A549 (cell line): Measurements from ENCODE around the gene TRMT44. TPM values are rescaled to one million over a fixed set of nuclear protein-coding genes. Genes with fewer than 3 reads are reported as not detected.

ENCODE experiments used
- ATAC-seq, 2 experiments: fragments of 200-7000 bp in 1 of 2; fragments of >200 bp in 1 of 2; cut with Nextera tagmentation in 1 of 2; cut with Tn5 transposase in 1 of 2; 3 replicates each; pipeline versions ENCODE4 v1.8.0 to v1.9.1; 2018 to 2020; ENCODE audit warnings: mild to moderate bottlenecking in 1 of 2, moderate library complexity in 1 of 2
- CTCF ChIA-PET: fragments of 300-600 bp; sonication (Branson Sonifier 250); formaldehyde crosslinking; extraction: SDS; loops from one replicate; lab custom pipeline; 2021; ENCODE audit warnings: antibody characterized with exemption, inconsistent platforms; lab: Yijun Ruan, JAX
- POLR2A ChIA-PET: fragments of 350-600 bp; formaldehyde crosslinking; extraction: SDS; loops from one replicate; lab custom pipeline; 2021; ENCODE audit warnings: antibody characterized with exemption, inconsistent platforms; lab: Yijun Ruan, JAX
- DNase-seq, 2 experiments: peaks; one replicate each; pipeline versions ENCODE4 v3.0.0 to v3.0.0-alpha.2; 2011 to 2016; ENCODE audit warnings: low read depth in 1 of 2, low spot score in 1 of 2
- FAIRE-seq: peaks from 2 replicates; lab custom pipeline; 2011; peaks lifted over from hg19 to GRCh38; lab: Jason Lieb, UNC
- H3K27ac ChIP-seq, 2 experiments: fragments of >200 bp; sonication (Bioruptor Twin); formaldehyde crosslinking; 3 replicates each; pipeline ENCODE4 v1.5.1; 2016 to 2017
- H3K4me1 ChIP-seq: fragments of >200 bp; sonication (Bioruptor Twin); formaldehyde crosslinking; 3 replicates; pipeline ENCODE4 v1.6.1; 2016
- H3K4me2 ChIP-seq: fragments of >200 bp; sonication (Bioruptor Twin); formaldehyde crosslinking; 3 replicates; pipeline ENCODE4 v1.6.1; 2016
- H3K4me3 ChIP-seq: fragments of >200 bp; sonication (Bioruptor Twin); formaldehyde crosslinking; 3 replicates; pipeline ENCODE4 v1.5.1; 2016
- H3K9me3 ChIP-seq: fragments of >200 bp; sonication (Bioruptor Twin); formaldehyde crosslinking; 3 replicates; pipeline ENCODE4 v1.6.1; 2016
- CBX2 ChIP-seq: fragments of 200-600 bp; sonication (generic); IDR thresholded peaks from 2 replicates; pipeline ENCODE4 v1.6.1; 2016; ENCODE audit warnings: low read depth, mild to moderate bottlenecking, borderline replicate concordance
- CBX8 ChIP-seq: fragments of 200-600 bp; sonication (generic); IDR thresholded peaks from 2 replicates; pipeline ENCODE4 v1.6.1; 2016
- CEBPB ChIP-seq, 2 experiments: fragments of >200 bp in 1 of 2; sonication (Bioruptor Twin) in 1 of 2; formaldehyde crosslinking in 1 of 2; IDR thresholded peaks; 2 replicates each; pipeline ENCODE4 v1.6.1; 2012 to 2016
- EHF ChIP-seq: fragments of 250-450 bp; sonication (Bioruptor Pico); IDR thresholded peaks from 2 replicates; pipeline ENCODE4 v1.5.0; 2020; ENCODE audit warnings: mild to moderate bottlenecking
- GATA3 ChIP-seq: IDR thresholded peaks from 2 replicates; pipeline ENCODE4 v1.6.1; 2012; ENCODE audit warnings: borderline replicate concordance
- HEYL ChIP-seq: fragments of 250-450 bp; sonication (Bioruptor Pico); IDR thresholded peaks from 2 replicates; pipeline ENCODE4 v1.8.0; 2021; ENCODE audit warnings: mild to moderate bottlenecking, moderate library complexity
- HMGXB4 ChIP-seq: fragments of 250-450 bp; sonication (Bioruptor Pico); IDR thresholded peaks from 2 replicates; pipeline ENCODE4 v1.5.0; 2021; ENCODE audit warnings: mild to moderate bottlenecking, moderate library complexity, borderline replicate concordance
- HOXA7 ChIP-seq: fragments of 250-450 bp; sonication (Bioruptor Pico); IDR thresholded peaks from 2 replicates; pipeline ENCODE4 v1.5.0; 2020; ENCODE audit warnings: mild to moderate bottlenecking, moderate library complexity
- HOXB13 ChIP-seq: fragments of 250-450 bp; sonication (Bioruptor Pico); IDR thresholded peaks from 2 replicates; pipeline ENCODE4 v1.5.0; 2020; ENCODE audit warnings: low read depth, mild to moderate bottlenecking, moderate library complexity
- JUNB ChIP-seq: fragments of >200 bp; sonication (Bioruptor Twin); formaldehyde crosslinking; IDR thresholded peaks from 2 replicates; pipeline ENCODE4 v1.6.1; 2016
- MYC ChIP-seq: IDR thresholded peaks from 2 replicates; pipeline ENCODE4 v1.6.1; 2012; ENCODE audit warnings: mild to moderate bottlenecking, inconsistent platforms, low read length, improper control_type of control experiment, borderline replicate concordance
- NR3C1 ChIP-seq: fragments of >200 bp; sonication (Bioruptor Twin); formaldehyde crosslinking; IDR thresholded peaks from 3 replicates; pipeline ENCODE4 v1.6.1; 2017
- PHF8 ChIP-seq: fragments of 200-600 bp; sonication (generic); IDR thresholded peaks from 2 replicates; pipeline ENCODE4 v1.6.1; 2016; ENCODE audit warnings: low read depth, mild to moderate bottlenecking, antibody characterized with exemption, moderate library complexity, borderline replicate concordance
- POLR2A ChIP-seq: IDR thresholded peaks from 2 replicates; pipeline ENCODE4 v1.6.1; 2012; ENCODE audit warnings: mild to moderate bottlenecking, low read length
- POLR2AphosphoS2 ChIP-seq: conservative IDR thresholded peaks from 2 replicates; pipeline ENCODE4 v1.6.1; 2012; ENCODE audit warnings: low read length, improper control_type of control experiment, inconsistent platforms
- RAD21 ChIP-seq, 2 experiments: fragments of >200 bp in 1 of 2; sonication (Bioruptor Twin) in 1 of 2; formaldehyde crosslinking in 1 of 2; IDR thresholded peaks in 1 of 2; conservative IDR thresholded peaks in 1 of 2; 2 replicates in 1 of 2; 3 replicates in 1 of 2; pipeline ENCODE4 v1.6.1; 2012 to 2018; ENCODE audit warnings: inconsistent platforms in 1 of 2
- RARB ChIP-seq: fragments of 250-450 bp; sonication (Bioruptor Pico); IDR thresholded peaks from 2 replicates; pipeline ENCODE4 v1.8.0; 2021; ENCODE audit warnings: mild to moderate bottlenecking, moderate library complexity
- RFX5 ChIP-seq: fragments of 450-650 bp; IDR thresholded peaks from 2 replicates; pipeline ENCODE4 v1.7.1; 2014; ENCODE audit warnings: antibody characterized with exemption, mild to moderate bottlenecking, moderate library complexity
- SMC3 ChIP-seq: fragments of >200 bp; sonication (Bioruptor Twin); formaldehyde crosslinking; IDR thresholded peaks from 3 replicates; pipeline ENCODE4 v1.6.1; 2018; ENCODE audit warnings: inconsistent platforms
- SREBF2 ChIP-seq: fragments of 450-650 bp; IDR thresholded peaks from 2 replicates; pipeline ENCODE4 v1.6.1; 2014; ENCODE audit warnings: mild to moderate bottlenecking, moderate library complexity
- ZC3H11A ChIP-seq: fragments of 450-650 bp; IDR thresholded peaks from 2 replicates; pipeline ENCODE4 v1.6.1; 2014; ENCODE audit warnings: antibody characterized with exemption, mild to moderate bottlenecking
- ZNF302 ChIP-seq: fragments of 250-450 bp; sonication (Bioruptor Pico); IDR thresholded peaks from 2 replicates; pipeline ENCODE4 v1.9.0; 2021; ENCODE audit warnings: inconsistent platforms, mild to moderate bottlenecking, moderate library complexity
- WGBS: methylation state at CpG from one replicate; pipeline ENCODE4 v1.1.6; 2017; ENCODE audit errors: missing lambda C conversion rate; 5-methylcytosine and 5-hydroxymethylcytosine counted together
- polyA plus RNA-seq, 4 experiments: library from polyadenylated mRNA; depleted of rRNA in 3 of 4; stranded (reverse); fragments of >200 nt; fragmentation: RNase III in 1 of 4; extraction: RNeasy Plus Mini Kit Qiagen cat#74134 plus additional on column Dnase treatment in 1 of 4; gene quantifications; 2 replicates in 3 of 4; 3 replicates in 1 of 4; pipeline ENCODE4 v1.2.3, GENCODE V29; 2011 to 2017
- TF ChIP-seq, protein P1 (sequence below): IDR thresholded peaks from 2 replicates; pipeline ENCODE4 v1.6.1; 2012
- TF ChIP-seq, protein P2 (sequence below): fragments of 200-600 bp; sonication (generic); IDR thresholded peaks from 2 replicates; pipeline ENCODE4 v1.6.1; 2016; ENCODE audit warnings: antibody characterized with exemption, mild to moderate bottlenecking, moderate library complexity
- TF ChIP-seq, protein P3 (sequence below): IDR thresholded peaks from 2 replicates; pipeline ENCODE4 v1.6.1; 2012

The TRMT44 gene
- polyA plus RNA-seq, 2 of the 4 experiments (the other 2 are of a cell fraction), result 5.0 to 7.0 TPM

GRCh38 chr4:8435656-8436121, 4.9 kb upstream of the TRMT44 start:
- Histone ChIP-seq H3K4me2 (no peak overlapping the region), H3K27ac (no peak overlapping the region), H3K9me3 (no peaks in the 10 kb centered on the region), H3K4me1 (peaks cover 8% of the 10 kb centered on the region; the same call in 1 of the 3 replicates), H3K4me3 (no peak overlapping the region)
- 86% methylated on average over 5 of the region's 5 CpGs for WGBS
- TF ChIP-seq EHF (CRISPR knock-in tag) (no peak), PHF8 (no peak), RFX5 (no peak), SREBF2 (no peak), GATA3 (no peak), MYC (no peak), POLR2AphosphoS2 (no peak), JUNB (no peak), RAD21 (conservative IDR thresholded peaks at IDR 0.05 in 1 of 2, IDR thresholded peaks at IDR 0.05 in 1 of 2) (no peak), HOXA7 (CRISPR knock-in tag) (no peak), ZNF302 (CRISPR knock-in tag) (no peak), NR3C1 (no peak)
- TF ChIP-seq, protein P1, sequence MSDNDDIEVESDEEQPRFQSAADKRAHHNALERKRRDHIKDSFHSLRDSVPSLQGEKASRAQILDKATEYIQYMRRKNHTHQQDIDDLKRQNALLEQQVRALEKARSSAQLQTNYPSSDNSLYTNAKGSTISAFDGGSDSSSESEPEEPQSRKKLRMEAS, result no peak
- TF ChIP-seq, protein P2, sequence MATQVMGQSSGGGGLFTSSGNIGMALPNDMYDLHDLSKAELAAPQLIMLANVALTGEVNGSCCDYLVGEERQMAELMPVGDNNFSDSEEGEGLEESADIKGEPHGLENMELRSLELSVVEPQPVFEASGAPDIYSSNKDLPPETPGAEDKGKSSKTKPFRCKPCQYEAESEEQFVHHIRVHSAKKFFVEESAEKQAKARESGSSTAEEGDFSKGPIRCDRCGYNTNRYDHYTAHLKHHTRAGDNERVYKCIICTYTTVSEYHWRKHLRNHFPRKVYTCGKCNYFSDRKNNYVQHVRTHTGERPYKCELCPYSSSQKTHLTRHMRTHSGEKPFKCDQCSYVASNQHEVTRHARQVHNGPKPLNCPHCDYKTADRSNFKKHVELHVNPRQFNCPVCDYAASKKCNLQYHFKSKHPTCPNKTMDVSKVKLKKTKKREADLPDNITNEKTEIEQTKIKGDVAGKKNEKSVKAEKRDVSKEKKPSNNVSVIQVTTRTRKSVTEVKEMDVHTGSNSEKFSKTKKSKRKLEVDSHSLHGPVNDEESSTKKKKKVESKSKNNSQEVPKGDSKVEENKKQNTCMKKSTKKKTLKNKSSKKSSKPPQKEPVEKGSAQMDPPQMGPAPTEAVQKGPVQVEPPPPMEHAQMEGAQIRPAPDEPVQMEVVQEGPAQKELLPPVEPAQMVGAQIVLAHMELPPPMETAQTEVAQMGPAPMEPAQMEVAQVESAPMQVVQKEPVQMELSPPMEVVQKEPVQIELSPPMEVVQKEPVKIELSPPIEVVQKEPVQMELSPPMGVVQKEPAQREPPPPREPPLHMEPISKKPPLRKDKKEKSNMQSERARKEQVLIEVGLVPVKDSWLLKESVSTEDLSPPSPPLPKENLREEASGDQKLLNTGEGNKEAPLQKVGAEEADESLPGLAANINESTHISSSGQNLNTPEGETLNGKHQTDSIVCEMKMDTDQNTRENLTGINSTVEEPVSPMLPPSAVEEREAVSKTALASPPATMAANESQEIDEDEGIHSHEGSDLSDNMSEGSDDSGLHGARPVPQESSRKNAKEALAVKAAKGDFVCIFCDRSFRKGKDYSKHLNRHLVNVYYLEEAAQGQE, result no peak
- no peak for ATAC-seq
- POLR2A ChIA-PET, result no interaction called here
- no peak for DNase-seq
- no peak for FAIRE-seq
- CTCF ChIA-PET, result no interaction called here

GRCh38 chr4:8437281-8437680, 3.3 kb upstream of the TRMT44 start:
- Histone ChIP-seq H3K27ac (no peak overlapping the region), H3K9me3 (no peaks in the 10 kb centered on the region), H3K4me3 (no peak overlapping the region), H3K4me2 (no peak overlapping the region), H3K4me1 (peaks cover 16% of the 10 kb centered on the region; the same call in 1 of the 3 replicates)
- 89% methylated on average over 13 of the region's 13 CpGs for WGBS
- DNase-seq (no peak), ATAC-seq (no peak), FAIRE-seq (no peak)
- CTCF ChIA-PET, result interaction anchor here (1.0 kb wide), 1 partner anchor 17 kb away, joined by 3 read pairs; no protein-coding TSS in a partner anchor
- TF ChIP-seq CEBPB (IDR thresholded peaks at IDR 0.05) (no peak), CBX8 (no peak), MYC (no peak), SMC3 (no peak), POLR2A (no peak), HOXB13 (CRISPR knock-in tag) (no peak), SREBF2 (no peak), GATA3 (no peak), HEYL (CRISPR knock-in tag) (no peak), ZC3H11A (no peak), HMGXB4 (CRISPR knock-in tag) (no peak), RFX5 (no peak), CBX2 (no peak), RARB (CRISPR knock-in tag) (no peak)
- TF ChIP-seq, protein P3, sequence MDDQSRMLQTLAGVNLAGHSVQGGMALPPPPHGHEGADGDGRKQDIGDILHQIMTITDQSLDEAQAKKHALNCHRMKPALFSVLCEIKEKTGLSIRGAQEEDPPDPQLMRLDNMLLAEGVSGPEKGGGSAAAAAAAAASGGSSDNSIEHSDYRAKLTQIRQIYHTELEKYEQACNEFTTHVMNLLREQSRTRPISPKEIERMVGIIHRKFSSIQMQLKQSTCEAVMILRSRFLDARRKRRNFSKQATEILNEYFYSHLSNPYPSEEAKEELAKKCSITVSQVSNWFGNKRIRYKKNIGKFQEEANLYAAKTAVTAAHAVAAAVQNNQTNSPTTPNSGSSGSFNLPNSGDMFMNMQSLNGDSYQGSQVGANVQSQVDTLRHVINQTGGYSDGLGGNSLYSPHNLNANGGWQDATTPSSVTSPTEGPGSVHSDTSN, result no peak
- POLR2A ChIA-PET, result no interaction called here
